Stimulated activated CD8-positive, alpha-beta memory T cell treated with anti-CD3 and anti-CD28 coated beads, Interleukin-4, amount 100 ng/mL, for 4 hours (primary cell): ENCODE measurements around the gene MRPL11.
"Not testable (repeated sequence)": the region's sequence is repeated elsewhere in the genome, so short reads cannot be mapped to it uniquely, and the experiment has no call there.

Source experiments
- DNase-seq, 2 donors: peaks; one replicate each; pipeline ENCODE4 v3.0.0-alpha.2; 2020; ENCODE audit warnings: low read depth in 2 of 2, low spot score in 1 of 2

Gene MRPL11

DNA sequence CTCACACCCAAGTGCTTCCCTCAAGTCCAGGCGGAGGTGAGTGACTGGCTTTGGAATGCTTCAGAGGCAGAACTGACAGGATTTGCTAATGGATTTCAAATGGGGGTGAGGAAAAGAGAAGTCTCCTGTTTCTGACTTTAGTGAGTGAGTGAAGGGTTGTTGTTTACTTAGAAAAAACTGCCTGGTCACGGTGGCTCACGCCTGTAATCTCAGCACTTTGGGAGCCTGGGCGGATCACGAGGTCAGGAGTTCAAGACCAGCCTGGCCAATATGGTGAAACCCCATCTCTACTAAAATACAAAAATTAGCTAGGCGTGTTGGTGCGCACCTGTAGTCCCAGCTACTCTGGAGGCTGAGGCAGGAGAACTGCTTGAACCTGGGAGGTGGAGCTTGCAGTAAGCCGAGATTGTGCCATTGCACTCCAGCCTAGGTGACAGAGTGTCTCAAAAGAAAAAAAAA lies 6.7 kb downstream of the MRPL11 start:
- not testable (repeated sequence) for DNase-seq

GRCh38 chr11:66431287-66431686 lies 7.4 kb downstream of the MRPL11 start:
- DNase-seq, result not testable (repeated sequence)

DNA sequence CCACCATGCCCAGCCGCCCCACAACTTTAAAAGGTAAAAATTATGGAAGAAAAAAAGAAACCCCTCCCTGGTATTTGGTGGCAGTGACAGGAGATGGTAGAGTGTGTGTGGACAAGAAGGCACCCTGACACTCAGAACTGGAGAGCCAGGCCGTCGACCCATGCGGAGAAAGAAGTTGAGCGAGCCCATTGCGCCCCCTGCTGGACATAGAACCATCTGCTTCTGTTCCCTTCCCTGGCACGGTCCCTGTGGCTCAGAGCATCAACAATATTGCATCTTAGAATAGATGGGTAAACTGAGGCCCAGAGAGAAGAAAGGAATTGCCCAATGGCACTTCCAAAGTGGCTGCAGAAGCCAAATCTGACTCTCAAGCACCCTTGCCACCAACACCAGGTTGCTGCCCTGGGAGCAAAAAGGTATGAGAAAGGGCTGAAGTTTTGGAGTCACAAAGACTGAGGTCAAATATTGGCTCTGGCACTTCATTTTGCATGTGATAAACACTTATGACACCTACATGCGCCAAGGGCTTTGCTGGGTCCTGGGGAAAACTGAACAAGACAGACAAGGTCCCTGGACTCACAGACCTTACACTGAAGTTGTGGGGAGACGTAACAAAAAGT lies 8.6 kb downstream of the MRPL11 start:
- DNase-seq, result peak; percentile 49 to 65

- DNase-seq, result no peak
Measured at GRCh38 chr11:66428933-66429332, 9.7 kb downstream of the MRPL11 start.

- no peak for DNase-seq
Measured at GRCh38 chr11:66426314-66426713, 12.3 kb downstream of the MRPL11 start.

DNA sequence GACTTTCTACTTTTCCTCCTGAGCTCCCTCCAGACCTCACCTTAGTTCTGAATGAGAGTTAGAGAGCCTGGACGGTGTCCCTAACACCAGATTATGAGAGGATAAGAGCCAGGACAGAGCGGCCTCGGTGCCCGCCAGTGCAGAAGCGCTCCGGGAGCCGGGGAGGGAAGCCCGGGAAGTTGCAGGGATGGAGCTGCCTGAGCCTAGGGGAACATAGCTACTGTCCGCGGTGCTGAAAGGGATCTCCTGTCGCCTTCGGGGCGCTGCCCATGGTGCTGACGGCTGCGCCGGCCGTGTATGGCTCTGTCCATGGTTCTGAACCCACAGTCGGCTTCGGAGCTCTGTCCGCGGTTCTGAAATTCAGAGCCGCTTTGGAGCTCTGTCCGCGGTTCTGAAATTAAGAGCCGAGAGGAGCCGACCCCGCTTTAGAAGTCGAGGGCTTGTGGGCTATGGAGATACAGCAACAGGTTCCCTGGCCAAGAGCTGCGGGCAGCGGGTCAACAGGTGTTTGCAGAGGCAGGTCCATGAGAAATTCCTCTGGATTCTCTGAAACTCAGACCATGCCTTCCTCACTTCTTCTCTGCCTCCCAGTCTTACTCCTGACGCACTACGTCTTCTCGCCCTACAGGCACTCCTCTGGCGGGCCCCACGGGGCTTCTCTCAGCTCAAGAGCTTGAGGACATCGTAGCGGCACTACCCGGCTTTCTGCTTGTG lies 17.0 kb downstream of the MRPL11 start:
- DNase-seq, result peak; percentile 69 to 70

- DNase-seq, result no peak
Measured at GRCh38 chr11:66420671-66421476, 17.8 kb downstream of the MRPL11 start, which contains the start of gene NPAS4. NPAS4 (plus strand) TSS chr11:66421035; CDS start chr11:66421180, 145 bp downstream.

GRCh38 chr11:66419825-66420224 lies 18.8 kb downstream of the MRPL11 start:
- no peak for DNase-seq

GRCh38 chr11:66418986-66419308 lies 19.7 kb downstream of the MRPL11 start:
- no peak for DNase-seq

DNA sequence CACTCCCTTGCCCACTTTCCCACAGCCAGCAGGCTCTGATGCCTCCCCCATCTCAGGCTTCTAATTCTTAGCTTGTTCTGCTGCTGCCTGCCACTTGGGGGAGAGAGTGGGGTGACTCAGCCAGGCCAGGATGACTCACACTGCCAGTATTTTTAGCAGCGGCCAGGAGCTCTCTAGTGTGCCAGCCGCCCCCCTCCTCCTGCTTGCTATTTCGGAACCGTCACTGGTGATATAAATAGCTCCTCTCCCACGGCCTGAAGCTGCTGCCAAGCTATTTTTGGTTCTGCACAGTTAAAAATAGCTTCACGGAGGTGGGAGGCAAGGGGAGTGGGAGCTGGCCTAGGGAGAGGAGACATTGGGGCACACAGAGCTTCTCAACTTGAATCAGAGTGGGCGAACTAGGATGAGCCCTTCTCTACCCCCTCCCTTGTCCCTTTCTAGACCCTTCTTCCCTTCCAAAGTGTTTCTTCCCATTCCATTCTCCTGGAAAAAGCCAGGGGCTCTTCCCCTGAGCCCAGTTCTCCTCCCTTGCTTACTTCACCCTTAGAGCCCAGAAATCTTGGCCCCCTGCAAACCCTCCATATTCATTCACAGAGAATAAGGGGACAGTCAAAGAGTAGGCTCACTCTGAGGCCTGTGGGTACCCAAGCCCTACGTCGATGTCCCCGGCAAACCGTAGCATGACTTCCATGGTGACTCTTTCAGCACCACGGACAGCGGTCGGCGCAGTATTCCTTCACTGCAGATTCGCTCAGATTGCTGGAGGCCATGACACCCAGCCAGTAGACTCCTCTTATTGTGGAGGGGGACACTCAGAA lies 20.3 kb downstream of the MRPL11 start:
- DNase-seq, result peak; percentile 24 to 35

DNA sequence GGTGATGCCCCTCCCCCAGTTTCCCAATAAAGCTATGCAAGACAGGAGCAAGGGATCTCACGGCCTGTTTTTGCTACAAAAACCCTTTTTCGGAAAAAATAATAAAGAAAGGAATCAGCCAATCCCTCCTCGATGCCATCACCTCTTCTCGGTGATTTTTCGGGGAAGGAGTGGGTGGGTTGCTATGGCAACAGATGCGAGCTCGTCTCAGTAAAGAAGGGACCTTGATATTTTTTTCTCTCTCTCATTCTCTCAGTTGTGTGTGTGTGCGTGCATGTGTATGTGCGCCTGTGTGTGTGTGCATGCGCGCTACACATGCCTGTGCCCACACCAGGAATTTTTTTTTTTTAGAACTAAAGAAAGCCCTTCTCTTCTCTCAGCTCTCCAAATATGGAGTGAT lies 21.6 kb downstream of the MRPL11 start:
- DNase-seq, result no peak

DNA sequence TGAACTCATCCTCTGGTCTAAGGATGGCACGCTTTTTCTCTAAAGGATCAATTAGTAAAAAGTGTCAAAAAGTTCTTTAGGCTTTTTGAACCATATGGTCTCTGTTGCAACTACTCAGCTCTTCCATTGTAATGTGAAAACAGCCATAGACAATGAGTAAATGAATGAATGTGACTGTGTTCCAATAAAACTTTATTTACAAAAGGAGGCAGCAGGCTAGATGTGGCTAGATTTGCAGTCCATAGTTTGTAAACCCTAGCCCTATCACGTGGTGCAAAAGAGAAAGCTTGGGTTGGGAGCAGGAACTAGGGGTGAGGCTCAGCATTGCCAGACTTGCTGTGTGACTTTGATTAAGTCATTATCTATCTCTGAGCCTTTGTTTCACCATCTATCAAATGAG lies 23.2 kb downstream of the MRPL11 start:
- no peak for DNase-seq

DNA sequence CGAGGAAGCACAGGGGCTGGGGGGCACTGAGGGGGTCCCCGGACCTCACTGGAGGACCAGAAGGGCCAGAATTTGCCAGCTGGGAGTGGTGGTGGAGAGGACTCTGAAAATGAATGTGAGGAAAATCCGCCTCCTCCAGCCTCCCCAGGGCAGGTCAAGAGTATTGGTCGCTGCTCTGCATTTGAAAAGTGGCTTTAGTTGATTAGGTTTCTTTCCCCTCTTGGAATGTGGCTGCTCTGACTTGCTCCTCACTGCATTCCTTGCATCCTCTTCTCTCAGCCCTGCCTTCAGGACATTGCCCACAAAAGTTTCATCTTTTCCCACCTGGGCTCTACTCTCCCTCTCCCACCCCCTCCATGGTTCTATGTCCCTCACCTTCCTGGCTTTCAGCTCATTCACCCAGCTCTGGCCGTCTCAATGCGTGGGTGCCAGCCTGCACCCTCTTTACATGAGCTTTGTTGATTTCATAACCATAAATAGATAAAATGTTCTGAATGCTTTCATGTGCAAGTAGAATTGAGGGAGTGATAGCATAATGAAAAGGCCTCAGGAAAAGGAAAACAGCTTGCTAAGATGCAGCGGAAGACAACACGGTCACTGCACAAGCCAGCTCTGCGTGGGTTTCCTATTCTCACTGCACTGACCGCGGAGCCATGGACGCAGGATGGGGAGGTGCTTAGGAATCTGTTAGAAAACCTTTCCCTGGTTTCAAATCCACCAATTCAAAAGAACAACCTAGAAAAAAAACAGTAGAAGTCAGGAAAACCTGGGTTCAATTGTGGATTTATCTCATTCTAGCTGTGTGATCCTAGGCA lies 24.3 kb downstream of the MRPL11 start:
- no peak for DNase-seq

DNA sequence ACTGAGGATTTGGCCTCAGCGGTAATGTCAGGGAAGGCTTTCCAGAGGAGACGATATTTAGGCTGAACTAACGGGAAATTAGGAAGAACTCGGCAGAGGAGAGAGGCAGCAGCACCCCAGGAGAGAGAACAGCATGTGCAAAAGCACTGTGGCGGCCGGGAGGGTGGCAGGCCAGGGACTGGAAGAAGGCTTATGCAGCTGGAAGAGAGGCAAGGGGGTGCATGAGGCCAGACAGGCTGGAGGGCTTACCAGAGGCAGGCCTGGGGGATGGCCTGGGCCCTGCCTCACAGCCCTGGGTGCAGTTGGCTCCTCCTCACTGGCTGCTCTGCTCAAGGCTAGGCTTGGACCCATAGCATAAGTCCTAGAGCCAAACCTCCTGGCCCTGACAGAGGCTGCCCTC lies 25.5 kb downstream of the MRPL11 start:
- DNase-seq, result no peak

GRCh38 chr11:66412110-66412509 lies 26.5 kb downstream of the MRPL11 start:
- no peak for DNase-seq

GRCh38 chr11:66411323-66411722 lies 27.3 kb downstream of the MRPL11 start:
- no peak for DNase-seq

DNA sequence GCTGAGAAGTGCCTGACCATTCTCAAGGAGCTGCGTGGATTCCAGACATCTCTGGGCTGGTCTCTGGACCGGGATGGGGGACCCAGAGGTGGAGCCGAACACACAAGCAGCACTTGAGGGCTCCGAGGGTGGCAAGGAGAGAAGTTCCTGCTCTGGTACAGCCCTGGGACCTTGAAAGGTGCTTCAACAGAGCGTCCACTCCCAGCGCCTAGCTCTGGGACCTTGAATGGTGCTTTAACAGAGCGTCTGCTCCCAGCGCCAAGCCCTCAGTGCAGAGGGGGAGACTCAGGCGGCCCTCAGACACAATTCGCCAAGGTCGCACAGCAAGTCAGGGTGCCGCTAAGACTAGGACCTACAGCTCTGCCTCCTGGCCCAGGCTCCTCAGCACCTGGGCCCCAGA lies 28.5 kb downstream of the MRPL11 start:
- DNase-seq, result no peak

DNA sequence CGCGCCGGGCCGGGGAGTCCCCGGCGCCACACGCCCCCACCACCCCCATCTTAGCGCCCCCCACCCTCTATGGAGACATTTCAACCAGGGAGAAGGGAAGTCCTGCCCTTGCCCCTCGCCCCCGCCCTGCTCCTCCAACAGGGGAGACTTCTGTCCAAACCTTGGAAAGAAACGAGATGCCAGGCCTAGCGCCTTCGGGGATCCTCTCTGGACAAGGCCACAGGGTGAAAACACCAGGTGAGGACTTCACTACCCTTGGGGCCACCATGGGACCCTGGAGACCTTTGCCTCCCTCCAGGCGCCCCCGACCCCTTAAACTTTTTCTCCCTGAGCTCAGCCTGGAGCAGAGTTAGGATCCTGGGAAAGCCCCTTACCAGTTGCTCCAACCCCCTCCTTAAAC lies 29.4 kb downstream of the MRPL11 start:
- DNase-seq, result no peak

DNA sequence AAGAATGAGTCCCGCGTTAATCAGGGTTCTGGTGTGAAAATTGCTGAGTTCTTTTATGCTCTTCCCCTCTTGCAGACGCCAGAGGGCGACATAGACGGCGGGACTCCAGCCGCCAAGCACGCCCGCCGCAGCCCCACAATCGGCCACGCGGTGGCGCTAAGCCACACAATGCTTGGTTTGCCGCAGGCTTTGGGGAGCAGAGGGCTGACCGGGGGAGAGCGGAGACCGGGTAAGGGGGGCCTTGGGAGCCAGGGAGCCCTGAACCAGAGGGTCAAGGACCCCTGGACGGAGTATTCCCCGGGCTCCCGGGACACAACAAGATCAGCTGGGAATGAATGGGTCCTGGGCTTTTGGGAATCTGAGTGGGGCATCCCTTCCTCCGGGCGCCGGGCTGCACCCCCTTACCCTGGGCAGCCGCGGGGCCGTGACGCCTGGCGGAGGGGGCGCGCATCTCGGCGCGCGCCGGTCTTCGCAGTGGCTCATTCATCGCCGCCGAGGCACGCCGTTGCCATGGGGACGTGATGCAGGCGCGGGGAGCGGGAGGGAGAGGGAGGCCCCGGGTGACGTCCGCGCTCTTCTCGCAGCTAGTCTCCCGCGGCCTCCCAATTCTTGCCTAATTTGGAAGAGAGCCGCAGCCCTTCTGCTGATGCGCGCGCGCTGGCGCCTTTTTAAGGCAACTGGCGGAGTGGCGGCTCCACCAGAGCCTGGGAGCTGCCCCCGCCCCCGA lies 30.0 kb downstream of the MRPL11 start:
- peak; percentile 75 to 90 for DNase-seq

- no peak for DNase-seq
Measured at GRCh38 chr11:66407651-66408050, 31.0 kb downstream of the MRPL11 start.
